ENCODE measurements around the gene ABHD12B. TPM values are rescaled to one million over a fixed set of nuclear protein-coding genes. Genes with fewer than 3 reads are reported as not detected.

The ABHD12B gene
- total RNA-seq, 1 donor from 2014 or later, result not detected

DNA sequence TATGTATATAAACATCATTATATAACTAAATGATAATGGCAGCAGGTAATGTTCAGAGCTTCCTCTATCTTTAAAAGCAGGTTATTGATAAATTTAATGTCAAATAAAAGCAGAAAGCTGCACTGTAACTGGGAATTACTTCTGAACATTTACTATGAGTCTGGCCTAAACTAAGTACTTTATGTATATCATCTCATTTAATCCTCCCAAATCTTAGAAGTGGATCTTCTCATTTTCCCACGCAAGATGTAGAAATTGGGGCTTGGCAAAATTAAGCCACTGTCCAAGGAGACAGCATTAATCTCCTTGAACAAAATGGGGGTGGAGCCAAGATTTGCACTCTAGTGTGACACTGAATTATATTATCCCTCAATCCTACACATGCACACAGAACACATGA lies 46.5 kb upstream of the ABHD12B start:
- DNase-seq, result no peak
- TF ChIP-seq, protein P1, sequence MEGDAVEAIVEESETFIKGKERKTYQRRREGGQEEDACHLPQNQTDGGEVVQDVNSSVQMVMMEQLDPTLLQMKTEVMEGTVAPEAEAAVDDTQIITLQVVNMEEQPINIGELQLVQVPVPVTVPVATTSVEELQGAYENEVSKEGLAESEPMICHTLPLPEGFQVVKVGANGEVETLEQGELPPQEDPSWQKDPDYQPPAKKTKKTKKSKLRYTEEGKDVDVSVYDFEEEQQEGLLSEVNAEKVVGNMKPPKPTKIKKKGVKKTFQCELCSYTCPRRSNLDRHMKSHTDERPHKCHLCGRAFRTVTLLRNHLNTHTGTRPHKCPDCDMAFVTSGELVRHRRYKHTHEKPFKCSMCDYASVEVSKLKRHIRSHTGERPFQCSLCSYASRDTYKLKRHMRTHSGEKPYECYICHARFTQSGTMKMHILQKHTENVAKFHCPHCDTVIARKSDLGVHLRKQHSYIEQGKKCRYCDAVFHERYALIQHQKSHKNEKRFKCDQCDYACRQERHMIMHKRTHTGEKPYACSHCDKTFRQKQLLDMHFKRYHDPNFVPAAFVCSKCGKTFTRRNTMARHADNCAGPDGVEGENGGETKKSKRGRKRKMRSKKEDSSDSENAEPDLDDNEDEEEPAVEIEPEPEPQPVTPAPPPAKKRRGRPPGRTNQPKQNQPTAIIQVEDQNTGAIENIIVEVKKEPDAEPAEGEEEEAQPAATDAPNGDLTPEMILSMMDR (IDR thresholded peaks at IDR 0.05; ENCODE audit: borderline replicate concordance), result no peak
- intact Hi-C loops (cut with micrococcal nuclease), result no loop called here
- Histone ChIP-seq H3K4me3 (no peak overlapping the region), H3K9me3 (replicated peaks) (no peaks in the 10 kb centered on the region), H3K27me3 (ENCODE audit: low read depth) (no peaks in the 10 kb centered on the region), H3K4me1 (peaks cover 68% of the 10 kb centered on the region), H3K27ac (replicated peaks) (no peak overlapping the region), H3K36me3 (no peaks in the 10 kb centered on the region)

GRCh38 chr14:50826681-50827080 lies 45.2 kb upstream of the ABHD12B start:
- Histone ChIP-seq H3K27ac (replicated peaks) (no peak overlapping the region), H3K4me3 (no peak overlapping the region), H3K4me1 (peaks cover 70% of the 10 kb centered on the region), H3K36me3 (no peaks in the 10 kb centered on the region), H3K27me3 (ENCODE audit: low read depth) (no peaks in the 10 kb centered on the region), H3K9me3 (replicated peaks) (no peaks in the 10 kb centered on the region)
- intact Hi-C loops (cut with micrococcal nuclease), result no loop called here
- no peak for DNase-seq
- TF ChIP-seq, protein P1 (IDR thresholded peaks at IDR 0.05; ENCODE audit: borderline replicate concordance), result no peak

DNA sequence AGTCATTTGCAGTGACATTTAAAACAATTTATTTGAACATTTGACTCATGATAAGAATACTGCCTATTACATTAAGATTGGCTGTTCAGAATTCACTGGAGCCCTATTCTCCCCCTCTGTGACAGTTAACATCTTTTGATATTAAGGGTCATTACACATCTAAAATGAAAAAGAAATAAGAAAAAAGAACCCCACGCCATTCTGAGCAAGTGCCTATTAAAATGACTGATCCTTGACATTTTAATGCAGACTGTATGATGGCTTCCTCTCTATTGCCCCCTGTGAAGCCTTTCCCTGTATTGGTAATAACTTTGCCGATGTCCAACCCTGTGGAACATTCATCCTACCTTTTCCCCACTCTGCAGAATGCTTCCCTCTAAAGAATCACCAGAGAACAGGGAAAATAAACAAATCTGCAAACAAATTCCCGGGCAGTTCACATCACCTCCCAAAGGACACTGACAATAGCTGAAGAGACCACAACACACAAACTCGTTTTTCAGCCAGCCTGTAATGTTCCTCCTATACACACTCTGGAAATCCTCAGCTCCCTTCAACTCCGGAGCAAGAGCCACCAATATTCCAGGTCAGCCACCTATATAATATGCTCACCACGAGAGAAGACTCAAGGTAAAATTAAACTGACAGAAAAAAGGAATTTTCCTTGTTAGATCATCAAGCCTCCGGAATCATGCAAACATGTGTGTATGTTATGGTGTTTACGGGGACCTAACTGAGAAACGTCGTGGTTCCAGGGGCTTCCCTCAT lies 42.9 kb upstream of the ABHD12B start:
- TF ChIP-seq, protein P1 (IDR thresholded peaks at IDR 0.05; ENCODE audit: borderline replicate concordance), result no peak
- peaks cover 53% of the 10 kb centered on the region for H3K4me1 ChIP-seq
- DNase-seq, result no peak
- H3K27me3 ChIP-seq (ENCODE audit: low read depth), result no peaks in the 10 kb centered on the region
- H3K36me3 ChIP-seq, result no peaks in the 10 kb centered on the region
- no peak overlapping the region for H3K27ac ChIP-seq (replicated peaks)
- H3K9me3 ChIP-seq (replicated peaks), result no peaks in the 10 kb centered on the region
- intact Hi-C loops (cut with micrococcal nuclease), result no loop called here
- peak overlapping the region; percentile 94 for H3K4me3 ChIP-seq

DNA sequence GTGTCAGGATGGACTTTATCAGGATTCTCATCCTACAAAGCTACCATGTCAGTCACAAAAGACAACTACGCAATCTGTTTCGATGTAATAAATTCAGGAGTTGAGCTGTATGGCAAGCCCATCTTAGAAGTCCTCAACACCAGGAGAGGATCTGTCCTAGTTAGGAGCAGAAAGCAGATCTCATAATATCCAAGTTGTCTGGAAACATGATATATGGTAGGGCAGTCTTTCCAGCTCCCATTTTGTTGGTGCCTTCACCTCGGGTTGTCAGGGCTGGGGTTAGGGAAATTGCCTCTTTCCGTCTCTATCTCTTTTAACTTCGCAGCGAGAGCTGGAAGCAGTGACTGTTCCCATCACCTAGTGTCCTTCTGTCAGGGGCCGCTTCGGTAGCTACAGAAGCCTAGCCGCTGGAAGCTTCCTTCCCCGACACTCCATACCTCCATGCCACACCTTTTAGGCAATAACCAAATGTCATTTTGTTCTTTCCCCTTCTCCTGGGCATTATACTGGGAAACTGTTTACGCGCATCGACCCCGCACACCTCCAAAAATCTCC lies 42.3 kb upstream of the ABHD12B start:
- H3K36me3 ChIP-seq, result no peaks in the 10 kb centered on the region
- TF ChIP-seq, protein P1 (IDR thresholded peaks at IDR 0.05; ENCODE audit: borderline replicate concordance), result no peak
- H3K27me3 ChIP-seq (ENCODE audit: low read depth), result no peaks in the 10 kb centered on the region
- no peak for DNase-seq
- H3K9me3 ChIP-seq (replicated peaks), result no peaks in the 10 kb centered on the region
- peaks cover 47% of the 10 kb centered on the region for H3K4me1 ChIP-seq
- intact Hi-C loops (cut with micrococcal nuclease), result no loop called here
- peak overlapping the region; percentile 94 for H3K4me3 ChIP-seq
- H3K27ac ChIP-seq (replicated peaks), result peak overlapping the region; percentile 98

DNA sequence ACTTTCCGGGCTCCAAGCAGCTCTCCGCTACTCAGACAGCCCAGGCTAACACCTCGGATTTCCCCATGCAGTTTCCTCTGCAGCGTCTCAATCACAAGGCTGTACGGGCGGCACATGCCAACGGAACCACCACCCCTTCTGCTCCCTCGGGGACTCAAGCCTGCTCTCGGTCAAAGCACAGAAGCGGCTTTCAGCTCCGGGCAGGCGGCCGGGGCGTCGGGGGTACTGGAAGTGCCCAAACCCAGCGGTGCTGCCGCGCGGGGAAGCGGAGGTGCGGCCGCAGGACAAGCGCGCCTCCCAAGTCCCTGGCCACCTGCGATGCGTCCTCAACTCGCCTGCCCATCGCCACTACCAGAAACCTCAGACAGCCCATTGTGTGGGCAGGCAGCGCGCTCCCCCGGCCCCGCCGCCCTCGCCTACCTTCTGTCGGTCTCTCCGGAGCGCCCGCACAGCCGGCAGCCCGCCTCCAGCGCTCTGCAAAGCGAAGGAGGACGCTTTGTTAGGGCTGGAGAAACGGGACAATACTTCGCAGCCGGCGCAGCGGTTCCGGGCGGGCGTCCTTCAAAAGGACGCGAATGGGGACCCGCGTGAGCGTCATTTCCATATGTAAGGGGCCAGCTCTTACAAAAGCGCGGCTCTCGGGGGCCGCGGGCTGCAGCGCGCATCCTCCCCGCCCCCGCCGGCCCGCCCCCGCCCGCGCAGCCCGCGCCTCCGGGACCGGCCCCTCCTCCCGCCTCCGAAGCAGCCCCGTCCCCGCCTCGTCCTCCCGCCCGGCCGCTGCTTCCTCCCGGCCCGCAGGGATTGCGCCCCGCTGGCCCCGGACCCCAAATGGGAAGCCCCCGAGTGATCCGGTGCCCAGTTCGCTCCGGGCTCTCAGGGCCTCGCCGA lies 41.6 kb upstream of the ABHD12B start:
- Histone ChIP-seq H3K36me3 (no peaks in the 10 kb centered on the region), H3K9me3 (replicated peaks) (no peaks in the 10 kb centered on the region), H3K27ac (replicated peaks) (peak overlapping the region; percentile 98), H3K4me3 (peak overlapping the region; percentile 94), H3K27me3 (ENCODE audit: low read depth) (peaks cover 4% of the 10 kb centered on the region), H3K4me1 (peaks cover 42% of the 10 kb centered on the region)
- DNase-seq, result peak; percentile 54
- TF ChIP-seq, protein P1 (IDR thresholded peaks at IDR 0.05; ENCODE audit: borderline replicate concordance), result no peak
- intact Hi-C loops (cut with micrococcal nuclease), result no loop called here

Data from left ventricle myocardium inferior (tissue), 1 donor.